WTC11 (cell line): ENCODE results near the gene TSPAN9. TPM values are rescaled to one million over a fixed set of nuclear protein-coding genes. Genes with fewer than 3 reads are reported as not detected.
A peak's percentile ranks its signal among the peaks of the same experiment; 100 is the strongest.

Source experiments
- ATAC-seq: fragments of 200-7000 bp; cut with Tn5 transposase; 2 replicates; pipeline ENCODE4 v1.10.0; 2021; ENCODE audit warnings: mild to moderate bottlenecking, moderate library complexity
- CTCF ChIA-PET: fragments of 300-600 bp; sonication (Branson Sonifier 250); formaldehyde crosslinking; loops from one replicate; lab custom pipeline; 2021; ENCODE audit warnings: antibody characterized with exemption; lab: Charles Lee
- POLR2A ChIA-PET: fragments of 350-600 bp; sonication (Branson Sonifier 250); formaldehyde crosslinking; loops from one replicate; lab custom pipeline; 2021; ENCODE audit warnings: antibody characterized with exemption; lab: Charles Lee
- DNase-seq: peaks from one replicate; pipeline ENCODE4 v3.0.0; 2021; ENCODE audit warnings: low spot score
- H3K27ac Mint-ChIP-seq: 2 replicates; pipeline ENCODE4 v1.8.0; 2021; ENCODE audit warnings: mixed read lengths
- H3K27me3 Mint-ChIP-seq: 2 replicates; pipeline ENCODE4 v1.8.0; 2021; ENCODE audit warnings: low read depth, mild to moderate bottlenecking, moderate library complexity, mixed read lengths
- H3K36me3 Mint-ChIP-seq: 2 replicates; pipeline ENCODE4 v1.8.0; 2021; ENCODE audit warnings: mixed read lengths
- H3K4me1 Mint-ChIP-seq: 2 replicates; pipeline ENCODE4 v1.8.0; 2022; ENCODE audit warnings: mixed read lengths
- H3K4me3 Mint-ChIP-seq: 2 replicates; pipeline ENCODE4 v1.8.0; 2021; ENCODE audit warnings: mild to moderate bottlenecking, moderate library complexity, mixed read lengths
- H3K9me3 Mint-ChIP-seq: 2 replicates; pipeline ENCODE4 v1.8.0; 2021; ENCODE audit warnings: mixed read lengths
- AR ChIP-seq: fragments of 250-450 bp; sonication (Bioruptor Pico); IDR thresholded peaks from 2 replicates; pipeline ENCODE4 v1.9.0; 2021; ENCODE audit warnings: mild to moderate bottlenecking
- ATF1 ChIP-seq: sonication (generic); formaldehyde crosslinking; IDR thresholded peaks from 2 replicates; pipeline ENCODE4 v1.8.1; 2023; ENCODE audit warnings: mild to moderate bottlenecking, moderate library complexity, missing genetic modification reagents
- E2F1 ChIP-seq: sonication (generic); formaldehyde crosslinking; IDR thresholded peaks from 2 replicates; pipeline ENCODE4 v1.8.0; 2022; ENCODE audit warnings: mild to moderate bottlenecking, missing genetic modification reagents
- ERG ChIP-seq: fragments of 250-450 bp; sonication (Bioruptor Pico); IDR thresholded peaks from 2 replicates; pipeline ENCODE4 v1.8.0; 2021; ENCODE audit warnings: mild to moderate bottlenecking
- ESRRA ChIP-seq: sonication (generic); formaldehyde crosslinking; IDR thresholded peaks from 2 replicates; pipeline ENCODE4 v1.8.1; 2022; ENCODE audit warnings: mild to moderate bottlenecking, missing genetic modification reagents, borderline replicate concordance
- FOXP1 ChIP-seq: sonication (generic); formaldehyde crosslinking; IDR thresholded peaks from 2 replicates; pipeline ENCODE4 v1.8.0; 2022; ENCODE audit warnings: missing genetic modification reagents, mild to moderate bottlenecking, moderate library complexity, borderline replicate concordance
- KAT7 ChIP-seq: sonication (generic); formaldehyde crosslinking; IDR thresholded peaks from 2 replicates; pipeline ENCODE4 v1.8.1; 2023; ENCODE audit warnings: missing genetic modification reagents, mild to moderate bottlenecking, borderline replicate concordance
- MYBL2 ChIP-seq: sonication (generic); formaldehyde crosslinking; IDR thresholded peaks from 2 replicates; pipeline ENCODE4 v1.8.1; 2023; ENCODE audit warnings: mild to moderate bottlenecking, moderate library complexity, missing genetic modification reagents
- NR3C1 ChIP-seq: sonication (generic); formaldehyde crosslinking; conservative IDR thresholded peaks from 2 replicates; pipeline ENCODE4 v1.8.1; 2023; ENCODE audit warnings: low read depth, mild to moderate bottlenecking, missing genetic modification reagents
- OVOL2 ChIP-seq: fragments of 250-450 bp; sonication (Bioruptor Pico); IDR thresholded peaks from 2 replicates; pipeline ENCODE4 v1.9.0; 2021; ENCODE audit warnings: mild to moderate bottlenecking, borderline replicate concordance
- SMAD4 ChIP-seq: sonication (generic); formaldehyde crosslinking; IDR thresholded peaks from 2 replicates; pipeline ENCODE4 v1.8.0; 2022; ENCODE audit warnings: mild to moderate bottlenecking, missing genetic modification reagents
- SOX15 ChIP-seq: fragments of 250-450 bp; sonication (Bioruptor Pico); IDR thresholded peaks from 2 replicates; pipeline ENCODE4 v1.9.0; 2021; ENCODE audit warnings: mild to moderate bottlenecking
- TCF7 ChIP-seq: sonication (generic); formaldehyde crosslinking; IDR thresholded peaks from 2 replicates; pipeline ENCODE4 v1.8.0; 2022; ENCODE audit warnings: mild to moderate bottlenecking, low read depth, missing genetic modification reagents, moderate library complexity
- TEAD4 ChIP-seq: sonication (generic); formaldehyde crosslinking; IDR thresholded peaks from 2 replicates; pipeline ENCODE4 v1.8.0; 2022; ENCODE audit warnings: mild to moderate bottlenecking, missing genetic modification reagents
- ZBTB21 ChIP-seq: sonication (generic); formaldehyde crosslinking; IDR thresholded peaks from 2 replicates; pipeline ENCODE4 v1.8.1; 2023; ENCODE audit warnings: mild to moderate bottlenecking, missing genetic modification reagents, borderline replicate concordance
- ZNF121 ChIP-seq: sonication (generic); formaldehyde crosslinking; IDR thresholded peaks from 2 replicates; pipeline ENCODE4 v1.8.0; 2023; ENCODE audit warnings: missing genetic modification reagents
- ZNF138 ChIP-seq: sonication (generic); formaldehyde crosslinking; conservative IDR thresholded peaks from 2 replicates; pipeline ENCODE4 v1.8.1; 2022; ENCODE audit warnings: mild to moderate bottlenecking, moderate library complexity, missing genetic modification reagents
- ZNF263 ChIP-seq: sonication (generic); formaldehyde crosslinking; IDR thresholded peaks from 2 replicates; pipeline ENCODE4 v1.8.1; 2022; ENCODE audit warnings: low read depth, mild to moderate bottlenecking, moderate library complexity, missing genetic modification reagents
- ZNF396 ChIP-seq: fragments of 250-450 bp; sonication (Bioruptor Pico); IDR thresholded peaks from 2 replicates; pipeline ENCODE4 v1.8.0; 2021; ENCODE audit warnings: mild to moderate bottlenecking, moderate library complexity, borderline replicate concordance
- total RNA-seq: library from RNA; stranded (reverse); gene quantifications from 3 replicates; pipeline ENCODE4 v1.2.3, GENCODE V29; 2021

Gene TSPAN9
- total RNA-seq, 1 experiment from 2014 or later: 27.6 TPM

DNA sequence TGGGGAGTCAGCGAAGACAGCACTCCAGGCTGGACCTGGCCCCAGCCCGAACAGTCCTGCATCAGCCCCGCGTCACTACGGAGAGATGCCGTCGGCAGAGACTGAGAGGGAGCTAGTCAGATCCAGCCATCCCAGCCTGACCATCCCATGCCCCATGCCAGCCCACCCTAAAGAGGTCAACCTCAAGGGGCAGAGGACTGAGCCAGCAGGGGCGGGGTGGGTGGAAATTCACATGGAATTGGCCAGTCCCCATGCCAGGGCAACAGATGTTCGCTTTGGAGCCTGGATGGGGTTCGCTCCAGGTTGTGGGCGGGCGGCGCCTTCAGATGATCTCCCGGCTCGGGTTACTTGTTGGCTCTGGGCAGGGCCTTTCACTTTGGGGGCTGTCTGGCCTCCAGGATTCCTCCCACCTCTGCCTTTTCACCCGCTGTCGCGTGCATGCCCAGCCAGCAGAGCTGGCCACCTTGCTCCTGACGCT is 154.3 kb downstream of the TSPAN9 start (continued):
- TF ChIP-seq AR (CRISPR knock-in tag) (no peak), ZNF396 (no peak), ERG (CRISPR knock-in tag) (no peak), E2F1 (no peak), TCF7 (no peak)

- Mint-ChIP-seq H3K27ac (peak overlapping the region; percentile 25; the same call in 1 of the 2 replicates), H3K27me3 (no peaks in the 10 kb centered on the region), H3K4me3 (no peak overlapping the region), H3K36me3 (peaks cover 4% of the 10 kb centered on the region), H3K4me1 (peaks cover 61% of the 10 kb centered on the region), H3K9me3 (peaks cover 5% of the 10 kb centered on the region; the same call in 1 of the 2 replicates)
- CTCF ChIA-PET: interaction anchor here (0.8 to 3.8 kb wide), 3 partner anchors 26 to 99 kb away, joined by 3 to 17 read pairs (median 6); no protein-coding TSS in a partner anchor
- DNase-seq (no peak), ATAC-seq (no peak)
- POLR2A ChIA-PET: no interaction called here
- TF ChIP-seq ESRRA (CRISPR knock-in tag) (no peak), ZNF263 (CRISPR knock-in tag) (no peak), OVOL2 (no peak), SMAD4 (CRISPR knock-in tag) (no peak), ZNF121 (no peak), AR (CRISPR knock-in tag) (no peak), FOXP1 (CRISPR knock-in tag) (no peak), ZNF138 (CRISPR knock-in tag) (no peak)
Measured at GRCh38 chr12:3233797-3234196, 156.6 kb downstream of the TSPAN9 start.

DNA sequence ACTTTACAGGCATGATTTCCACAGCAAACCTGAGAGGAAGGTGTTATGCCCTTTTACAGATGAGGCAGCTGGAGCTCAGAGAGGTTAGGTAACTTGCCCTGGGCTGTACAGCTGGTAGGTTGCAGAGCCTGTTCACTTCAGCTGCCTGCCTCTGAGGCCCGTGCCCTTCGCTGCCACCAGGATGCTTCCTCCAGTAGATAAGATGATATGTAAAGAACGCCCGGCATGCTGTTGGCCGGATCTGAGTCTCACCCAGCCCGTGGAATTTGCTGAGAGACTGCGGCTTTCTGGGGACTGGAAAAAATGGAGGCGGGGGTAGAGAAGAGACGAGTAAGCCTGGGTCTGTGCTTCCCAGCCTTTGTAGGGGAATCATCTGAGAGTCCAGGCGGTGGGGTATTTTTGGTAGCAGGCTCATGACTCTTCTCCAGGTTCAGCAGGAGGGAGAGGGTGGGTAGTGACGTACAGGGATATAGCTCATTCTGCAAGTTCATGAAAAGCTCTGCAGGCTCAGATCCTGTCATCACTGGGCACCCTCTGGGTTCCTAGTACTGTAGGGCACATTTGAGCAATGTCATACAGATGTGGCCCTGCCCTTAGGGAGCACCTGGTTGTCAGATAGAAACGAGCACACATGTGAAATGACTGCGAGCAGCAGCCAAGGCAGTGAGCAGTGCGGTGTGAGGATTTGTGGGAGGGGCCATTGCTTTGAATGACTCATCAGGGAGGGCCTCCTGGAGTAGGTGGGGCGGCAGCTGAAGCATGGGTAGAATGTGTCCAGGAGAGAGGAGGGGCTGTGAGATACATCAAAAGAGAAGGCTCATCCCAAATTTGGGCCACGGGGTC is 159.4 kb downstream of the TSPAN9 start:
- TF ChIP-seq TEAD4 (CRISPR knock-in tag): no peak
- no peak for TF ChIP-seq ESRRA (CRISPR knock-in tag)
- TF ChIP-seq MYBL2: no peak
- TF ChIP-seq NR3C1: no peak
- no peak for TF ChIP-seq ZBTB21
- no peak for TF ChIP-seq SOX15 (CRISPR knock-in tag)
- TF ChIP-seq ATF1 (CRISPR knock-in tag): no peak
- no peak for TF ChIP-seq SMAD4 (CRISPR knock-in tag)
- TF ChIP-seq KAT7 (CRISPR knock-in tag): no peak
- TF ChIP-seq FOXP1 (CRISPR knock-in tag): no peak
- peaks cover 41% of the 10 kb centered on the region for H3K4me1 Mint-ChIP-seq
- H3K4me3 Mint-ChIP-seq: no peak overlapping the region
- ATAC-seq: peak; percentile 94
- DNase-seq: peak; percentile 52
- no peaks in the 10 kb centered on the region for H3K27me3 Mint-ChIP-seq
- H3K9me3 Mint-ChIP-seq: no peaks in the 10 kb centered on the region
- H3K36me3 Mint-ChIP-seq: no peaks in the 10 kb centered on the region
- H3K27ac Mint-ChIP-seq: no peak overlapping the region
- POLR2A ChIA-PET: interaction anchor here (0.5 to 0.9 kb wide), 2 partner anchors 386 to 390 kb away, joined by 3 read pairs; no protein-coding TSS in a partner anchor
- CTCF ChIA-PET: interaction anchor here (1.0 to 3.7 kb wide), 6 partner anchors 10 to 163 kb away, joined by 3 to 20 read pairs (median 4); no protein-coding TSS in a partner anchor
